HepG2 (cell line): ENCODE measurements around the gene ASIC3. TPM values are rescaled to one million over a fixed set of nuclear protein-coding genes. Genes with fewer than 3 reads are reported as not detected.

Experiments
- CC2D1A ChIP-seq: sonication (generic); formaldehyde crosslinking; IDR thresholded peaks from 2 replicates; pipeline ENCODE4 v1.8.1; 2023; ENCODE audit warnings: mild to moderate bottlenecking, missing genetic modification reagents
- FOXP1 ChIP-seq, 2 experiments: fragments of 450-650 bp in 1 of 2; IDR thresholded peaks; 2 replicates each; pipeline ENCODE4 v1.6.1; 2017 to 2018; ENCODE audit warnings: antibody characterized with exemption in 1 of 2
- LBX2 ChIP-seq: sonication (generic); formaldehyde crosslinking; IDR thresholded peaks from 2 replicates; pipeline ENCODE4 v1.5.0; 2020; ENCODE audit warnings: missing genetic modification reagents, mild to moderate bottlenecking, borderline replicate concordance
- MED1 ChIP-seq: sonication (generic); formaldehyde crosslinking; IDR thresholded peaks from 2 replicates; pipeline ENCODE4 v1.4.0; 2020; ENCODE audit warnings: missing genetic modification reagents
- NCOR1 ChIP-seq: fragments of 200-600 bp; sonication (generic); IDR thresholded peaks from 2 replicates; pipeline ENCODE4 v1.7.0; 2017; ENCODE audit warnings: antibody characterized with exemption, low read length, borderline replicate concordance
- NFATC3 ChIP-seq: sonication (generic); formaldehyde crosslinking; IDR thresholded peaks from 2 replicates; pipeline ENCODE4 v1.5.1; 2020; ENCODE audit warnings: mild to moderate bottlenecking, missing genetic modification reagents
- RARA ChIP-seq: IDR thresholded peaks from 2 replicates; pipeline ENCODE4 v1.6.1; 2016; ENCODE audit warnings: missing genetic modification reagents, missing compliant biosample characterization
- REPIN1 ChIP-seq: sonication (generic); formaldehyde crosslinking; IDR thresholded peaks from 2 replicates; pipeline ENCODE4 v1.8.0; 2022; ENCODE audit warnings: missing genetic modification reagents, low read depth, mild to moderate bottlenecking, borderline replicate concordance
- RFXAP ChIP-seq: sonication (generic); formaldehyde crosslinking; IDR thresholded peaks from 2 replicates; pipeline ENCODE4 v1.4.0; 2020; ENCODE audit warnings: missing genetic modification reagents, borderline replicate concordance
- SALL2 ChIP-seq: sonication (generic); formaldehyde crosslinking; IDR thresholded peaks from 2 replicates; pipeline ENCODE4 v1.8.1; 2023; ENCODE audit warnings: mild to moderate bottlenecking, missing genetic modification reagents, inconsistent platforms
- SIN3A ChIP-seq: IDR thresholded peaks from 2 replicates; pipeline ENCODE4 v1.6.1; 2011; ENCODE audit warnings: low read depth, mild to moderate bottlenecking, control low read depth, low read length, borderline replicate concordance
- SIX4 ChIP-seq: sonication (generic); formaldehyde crosslinking; IDR thresholded peaks from 2 replicates; pipeline ENCODE4 v1.4.0; 2020; ENCODE audit warnings: missing genetic modification reagents
- SMYD3 ChIP-seq: sonication (generic); formaldehyde crosslinking; IDR thresholded peaks from 2 replicates; pipeline ENCODE4 v1.8.1; 2023; ENCODE audit warnings: mild to moderate bottlenecking, missing genetic modification reagents
- SNAI1 ChIP-seq: sonication (generic); formaldehyde crosslinking; IDR thresholded peaks from 2 replicates; pipeline ENCODE4 v1.5.0; 2020; ENCODE audit warnings: mild to moderate bottlenecking, missing genetic modification reagents, borderline replicate concordance
- SOX13 ChIP-seq, 3 experiments: fragments of 450-650 bp in 1 of 3; sonication (generic) in 1 of 3; formaldehyde crosslinking in 1 of 3; IDR thresholded peaks in 2 of 3; conservative IDR thresholded peaks in 1 of 3; 2 replicates each; pipeline versions ENCODE4 v1.5.0 to v1.6.1; 2016 to 2020; ENCODE audit warnings: antibody characterized with exemption in 1 of 3, mild to moderate bottlenecking in 1 of 3, missing compliant biosample characterization in 1 of 3, missing genetic modification reagents in 1 of 3, moderate library complexity in 1 of 3
- SP2 ChIP-seq: sonication (generic); formaldehyde crosslinking; IDR thresholded peaks from 2 replicates; pipeline ENCODE4 v1.5.1; 2020; ENCODE audit warnings: mild to moderate bottlenecking, missing genetic modification reagents
- SPEN ChIP-seq: sonication (generic); formaldehyde crosslinking; IDR thresholded peaks from 2 replicates; pipeline ENCODE4 v1.5.1; 2020; ENCODE audit warnings: low read depth, mild to moderate bottlenecking, missing genetic modification reagents
- STAT6 ChIP-seq: sonication (generic); formaldehyde crosslinking; IDR thresholded peaks from 2 replicates; pipeline ENCODE4 v1.4.0; 2020; ENCODE audit warnings: missing genetic modification reagents, mild to moderate bottlenecking, borderline replicate concordance
- TOE1 ChIP-seq: sonication (generic); formaldehyde crosslinking; IDR thresholded peaks from 2 replicates; pipeline ENCODE4 v1.4.0; 2020; ENCODE audit warnings: mild to moderate bottlenecking, missing genetic modification reagents
- ZBTB44 ChIP-seq: sonication (generic); formaldehyde crosslinking; IDR thresholded peaks from 2 replicates; pipeline ENCODE4 v1.4.0; 2020; ENCODE audit warnings: missing genetic modification reagents
- ZEB1 ChIP-seq: IDR thresholded peaks from 2 replicates; pipeline ENCODE4 v1.6.1; 2012; ENCODE audit warnings: mild to moderate bottlenecking, low read depth, inconsistent platforms; ENCODE audit not compliant: insufficient replicate concordance
- ZIK1 ChIP-seq: sonication (generic); formaldehyde crosslinking; IDR thresholded peaks from 2 replicates; pipeline ENCODE4 v1.5.0; 2020; ENCODE audit warnings: mild to moderate bottlenecking, low read depth, missing genetic modification reagents, borderline replicate concordance
- ZNF101 ChIP-seq: sonication (generic); formaldehyde crosslinking; IDR thresholded peaks from 2 replicates; pipeline ENCODE4 v1.4.0; 2020; ENCODE audit warnings: mild to moderate bottlenecking, low read depth, missing genetic modification reagents, borderline replicate concordance
- ZNF180 ChIP-seq: sonication (generic); formaldehyde crosslinking; IDR thresholded peaks from 2 replicates; pipeline ENCODE4 v1.4.0; 2020; ENCODE audit warnings: low read depth, missing genetic modification reagents, borderline replicate concordance
- ZNF703 ChIP-seq: sonication (generic); formaldehyde crosslinking; IDR thresholded peaks from 2 replicates; pipeline ENCODE4 v1.5.1; 2020; ENCODE audit warnings: missing genetic modification reagents, mild to moderate bottlenecking, moderate library complexity, borderline replicate concordance
- ZNF737 ChIP-seq: sonication (generic); formaldehyde crosslinking; IDR thresholded peaks from 2 replicates; pipeline ENCODE4 v1.5.0; 2020; ENCODE audit warnings: missing genetic modification reagents, mild to moderate bottlenecking, borderline replicate concordance
- ZSCAN9 ChIP-seq: IDR thresholded peaks from 2 replicates; pipeline ENCODE4 v1.6.1; 2016; ENCODE audit warnings: borderline replicate concordance
- polyA plus RNA-seq, 8 experiments: library from polyadenylated mRNA; depleted of rRNA in 3 of 8; stranded (reverse) in 7 of 8; unstranded in 1 of 8; fragments of >200 nt; fragmentation: Illumina TruSeq in 4 of 8; extraction: Trizol in 4 of 8; gene quantifications; 2 replicates each; pipeline versions ENCODE4 v1.2.1 to v1.2.3, GENCODE V29; 2011 to 2016; ENCODE audit warnings: low read depth in 4 of 8, missing spikeins in 1 of 8, mixed read lengths in 1 of 8; ENCODE audit not compliant: insufficient read depth in 1 of 8
- total RNA-seq, 5 experiments: library from RNA; depleted of rRNA; stranded (reverse); fragments of >200 nt; fragmentation: Illumina TruSeq; extraction: Trizol; gene quantifications; 2 replicates each; pipeline ENCODE4 v1.2.3, GENCODE V29; 2016; ENCODE audit warnings: low read depth in 1 of 5

The ASIC3 gene
- total and polyA plus RNA-seq, 2 of the 13 experiments (the other 11 are each of a cell fraction or from before 2014, with no cell fraction given): 0.51 TPM; not detected in 1

- TF ChIP-seq RARA (CRISPR knock-in tag): no peak
- no peak for TF ChIP-seq SMYD3 (CRISPR knock-in tag)
- TF ChIP-seq REPIN1 (CRISPR knock-in tag): no peak
- TF ChIP-seq MED1 (CRISPR knock-in tag): no peak
- no peak for TF ChIP-seq SALL2 (CRISPR knock-in tag)
- no peak for TF ChIP-seq ZSCAN9 (CRISPR knock-in tag)
- TF ChIP-seq SIX4: no peak
- TF ChIP-seq ZNF737 (CRISPR knock-in tag): no peak
- no peak for TF ChIP-seq CC2D1A (CRISPR knock-in tag)
- no peak for TF ChIP-seq NFATC3 (CRISPR knock-in tag)
- TF ChIP-seq SP2 (CRISPR knock-in tag): peak; percentile 37; the same call in 1 of the 2 replicates
- no peak for TF ChIP-seq SIN3A
- no peak for TF ChIP-seq ZNF101 (CRISPR knock-in tag)
- TF ChIP-seq ZNF180 (CRISPR knock-in tag): no peak
- TF ChIP-seq SOX13 (IDR thresholded peaks at IDR 0.05): no peak
- TF ChIP-seq SOX13 (CRISPR knock-in tag; conservative IDR thresholded peaks at IDR 0.05 in 1 of 2, IDR thresholded peaks at IDR 0.05 in 1 of 2): no peak
- no peak for TF ChIP-seq FOXP1 (IDR thresholded peaks at IDR 0.05)
- no peak for TF ChIP-seq FOXP1 (CRISPR knock-in tag; IDR thresholded peaks at IDR 0.05)
- no peak for TF ChIP-seq SNAI1 (CRISPR knock-in tag)
- no peak for TF ChIP-seq NCOR1
- 0 out of 2 replicates have a peak, but pooled peaks have one; percentile 27 for TF ChIP-seq SPEN
- TF ChIP-seq RFXAP (CRISPR knock-in tag): no peak
- no peak for TF ChIP-seq STAT6 (CRISPR knock-in tag)
- no peak for TF ChIP-seq ZNF703 (CRISPR knock-in tag)
- no peak for TF ChIP-seq ZBTB44
- no peak for TF ChIP-seq LBX2 (CRISPR knock-in tag)
- TF ChIP-seq ZEB1: no peak
- no peak for TF ChIP-seq TOE1 (CRISPR knock-in tag)
- no peak for TF ChIP-seq ZIK1 (CRISPR knock-in tag)
Observed at GRCh38 chr7:151017953-151018420, 30.3 kb upstream of the ASIC3 start (continued).
